Stimulated activated CD4-positive, alpha-beta T cell treated with anti-CD3 and anti-CD28 coated beads, Interleukin-15, amount 100 ng/mL, for 48 hours (primary cell): ENCODE results near the gene HIRIP3.
A peak's percentile ranks its signal among the peaks of the same experiment; 100 is the strongest.
"Not testable (repeated sequence)": the region's sequence is repeated elsewhere in the genome, so short reads cannot be mapped to it uniquely, and the experiment has no call there.

Experiments used
- DNase-seq, 2 donors: peaks; one replicate each; pipeline ENCODE4 v3.0.0-alpha.2; 2020; ENCODE audit warnings: low read depth in 2 of 2

The HIRIP3 gene, protein sequence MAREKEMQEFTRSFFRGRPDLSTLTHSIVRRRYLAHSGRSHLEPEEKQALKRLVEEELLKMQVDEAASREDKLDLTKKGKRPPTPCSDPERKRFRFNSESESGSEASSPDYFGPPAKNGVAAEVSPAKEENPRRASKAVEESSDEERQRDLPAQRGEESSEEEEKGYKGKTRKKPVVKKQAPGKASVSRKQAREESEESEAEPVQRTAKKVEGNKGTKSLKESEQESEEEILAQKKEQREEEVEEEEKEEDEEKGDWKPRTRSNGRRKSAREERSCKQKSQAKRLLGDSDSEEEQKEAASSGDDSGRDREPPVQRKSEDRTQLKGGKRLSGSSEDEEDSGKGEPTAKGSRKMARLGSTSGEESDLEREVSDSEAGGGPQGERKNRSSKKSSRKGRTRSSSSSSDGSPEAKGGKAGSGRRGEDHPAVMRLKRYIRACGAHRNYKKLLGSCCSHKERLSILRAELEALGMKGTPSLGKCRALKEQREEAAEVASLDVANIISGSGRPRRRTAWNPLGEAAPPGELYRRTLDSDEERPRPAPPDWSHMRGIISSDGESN

DNA sequence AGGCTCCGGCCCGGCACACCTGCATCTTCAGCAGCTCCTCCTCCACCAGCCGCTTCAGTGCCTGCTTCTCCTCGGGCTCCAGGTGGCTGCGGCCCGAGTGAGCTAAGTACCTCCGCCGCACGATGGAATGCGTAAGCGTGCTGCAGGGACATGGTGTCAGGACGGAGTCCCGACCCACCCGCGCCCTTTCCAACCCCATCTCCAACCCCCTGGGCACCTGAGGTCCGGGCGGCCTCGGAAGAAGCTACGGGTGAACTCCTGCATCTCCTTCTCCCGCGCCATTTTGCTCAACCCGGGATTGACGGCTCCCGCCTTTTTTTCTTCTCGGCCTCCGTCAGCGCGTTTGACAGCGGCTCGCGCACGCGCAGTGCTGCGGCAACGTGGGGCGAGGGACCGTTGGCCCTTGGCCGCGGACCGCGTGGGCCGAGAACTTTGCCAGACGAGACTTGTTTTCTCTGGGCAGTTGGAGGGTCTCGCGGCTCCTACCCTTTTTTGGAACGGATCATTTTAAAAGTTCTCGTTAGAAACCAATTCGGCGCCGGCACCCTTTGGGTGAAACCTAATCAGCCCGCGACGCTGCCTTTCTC lies at the start of gene HIRIP3:
Gene HIRIP3, minus strand, starts transcription at position 294 of the 587 bp plus-strand sequence. Its CDS starts 12 bp downstream, at position 282.
- peak; percentile 82 to 87 for DNase-seq

DNA sequence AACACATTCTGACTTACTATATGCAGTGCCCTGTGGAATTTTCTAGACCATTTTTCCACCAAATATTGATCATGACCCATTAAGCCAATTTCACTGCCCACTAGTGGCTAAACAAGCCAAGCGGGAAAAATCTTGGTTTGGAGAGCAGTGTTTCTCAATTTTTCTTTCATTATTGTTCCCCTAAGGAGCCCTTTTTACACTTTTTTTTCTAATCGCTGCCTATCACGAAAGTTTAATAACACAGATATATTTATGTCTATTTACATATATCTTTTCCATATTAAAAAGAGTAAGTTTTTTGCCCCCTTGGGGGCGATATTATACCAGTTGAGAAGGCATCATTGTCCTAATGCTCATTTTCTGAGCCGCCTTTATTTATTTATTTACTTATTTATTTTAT lies 46.4 kb upstream of the HIRIP3 start:
- DNase-seq: no peak

DNA sequence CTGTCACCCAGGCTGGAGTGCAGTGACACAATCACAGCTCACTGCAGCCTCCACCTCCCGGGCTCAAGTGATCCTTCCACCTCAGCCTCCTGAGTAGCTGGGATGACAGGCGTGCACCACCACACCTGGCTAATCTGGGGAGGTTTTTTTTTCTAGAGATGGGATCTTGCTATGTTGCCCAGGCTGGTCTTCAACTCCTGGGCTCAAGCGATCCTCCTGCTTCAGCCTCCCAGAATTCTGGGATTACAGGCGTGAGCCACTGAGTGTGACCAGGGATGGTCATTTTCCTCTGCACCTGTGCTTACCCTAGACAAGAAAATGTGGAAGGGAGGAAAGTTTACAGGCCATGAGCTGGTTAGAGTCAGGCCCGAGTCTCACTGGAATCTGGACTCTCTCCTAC lies 45.3 kb upstream of the HIRIP3 start:
- not testable (repeated sequence) for DNase-seq

DNA sequence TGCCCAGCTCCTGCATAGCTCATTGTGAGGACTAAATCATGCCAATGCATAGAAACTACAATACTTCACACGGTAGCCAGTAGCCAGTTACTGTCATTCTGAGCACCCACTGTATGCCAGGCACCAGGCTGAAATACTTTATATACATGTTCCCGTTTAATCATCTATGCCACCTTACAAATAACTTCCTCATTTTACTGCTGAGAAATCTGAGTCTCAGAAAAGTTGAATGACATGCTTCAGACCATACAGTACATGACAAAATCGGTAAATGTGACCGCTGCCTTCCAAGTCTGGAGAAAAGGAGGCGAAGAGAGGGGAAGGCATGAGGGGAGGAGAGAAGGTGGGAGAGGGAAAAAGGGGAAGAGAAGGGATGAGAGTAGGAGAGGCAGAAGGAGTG lies 44.8 kb upstream of the HIRIP3 start:
- DNase-seq: no peak

DNA sequence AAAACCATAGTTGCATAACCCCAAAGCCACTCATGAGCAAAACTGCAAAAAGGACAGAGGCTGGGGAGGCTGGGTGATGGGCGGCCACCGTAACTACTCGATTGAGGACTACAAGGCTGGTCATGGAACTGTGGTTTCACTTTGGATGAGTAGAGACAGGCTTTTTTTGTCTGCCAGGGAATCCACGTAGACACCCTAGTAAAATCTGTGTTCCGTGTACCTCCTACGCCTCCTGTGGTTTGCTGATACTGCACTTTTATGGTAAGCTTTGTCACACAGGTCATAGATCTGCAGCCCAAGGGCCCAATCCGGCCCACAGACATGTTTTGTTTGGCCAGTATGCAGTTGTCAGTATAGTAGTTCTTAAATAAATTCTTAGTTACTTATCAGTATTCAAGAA lies 37.9 kb upstream of the HIRIP3 start:
- DNase-seq: peak in 1 of 2 donors; percentile 26

DNA sequence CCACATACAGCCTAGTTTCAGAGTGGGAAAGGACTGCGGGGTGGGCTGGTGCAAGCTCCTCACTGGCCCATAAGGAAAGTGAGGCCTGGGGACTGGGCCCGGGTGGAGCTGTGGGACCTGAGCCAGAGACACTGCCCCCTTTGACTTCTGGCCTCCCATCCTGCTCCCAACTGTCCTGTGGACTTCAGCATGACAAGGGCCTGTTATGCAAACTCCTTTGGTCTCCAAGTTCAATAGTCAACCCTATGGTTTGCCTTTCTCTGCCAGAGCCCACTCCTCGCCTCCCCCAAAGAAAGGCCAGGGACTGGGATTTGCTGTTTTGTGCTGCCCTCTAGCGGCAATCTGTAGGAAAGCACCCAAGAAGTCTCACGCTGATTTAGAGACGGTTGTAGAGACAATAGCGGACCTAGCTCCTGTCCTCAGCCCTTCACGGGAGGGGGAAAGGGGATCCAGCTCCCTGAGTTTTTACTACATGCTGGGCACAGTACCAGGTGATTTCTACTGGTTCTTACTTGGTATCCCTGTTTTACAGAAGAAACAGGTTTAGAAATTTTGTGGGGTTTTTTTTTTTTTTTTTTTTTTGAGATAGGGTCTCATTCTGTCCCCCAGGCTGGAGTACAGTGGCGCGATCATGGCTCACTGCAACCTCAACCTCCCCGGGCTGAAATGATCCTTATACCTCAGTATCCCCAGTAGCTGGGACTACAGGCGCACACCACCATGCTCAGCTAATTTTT lies 36.8 kb upstream of the HIRIP3 start:
- peak in 1 of 2 donors; percentile 44 for DNase-seq

DNA sequence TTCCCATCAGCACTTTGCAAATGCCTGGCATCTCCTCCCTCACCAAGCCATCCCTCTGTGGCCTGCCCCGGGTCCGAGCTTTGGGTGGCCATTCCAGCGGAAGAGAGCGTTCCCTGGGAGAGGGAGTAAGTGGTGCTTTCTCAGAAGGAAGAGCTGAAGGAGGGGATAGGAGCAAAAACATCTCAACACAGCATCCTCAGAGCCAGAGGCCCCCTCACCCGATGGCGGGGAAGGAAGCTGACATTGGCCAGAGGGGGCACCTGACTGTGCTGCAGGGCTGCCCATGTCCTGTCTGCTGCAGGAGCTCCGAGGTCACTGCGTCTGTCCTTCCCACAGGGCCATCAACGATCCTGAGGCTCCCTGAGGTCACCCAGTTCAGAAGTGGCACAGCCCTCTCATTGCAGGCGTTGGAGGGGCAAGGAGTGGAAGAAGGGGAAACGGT lies 36.1 kb upstream of the HIRIP3 start:
- DNase-seq: no peak

DNA sequence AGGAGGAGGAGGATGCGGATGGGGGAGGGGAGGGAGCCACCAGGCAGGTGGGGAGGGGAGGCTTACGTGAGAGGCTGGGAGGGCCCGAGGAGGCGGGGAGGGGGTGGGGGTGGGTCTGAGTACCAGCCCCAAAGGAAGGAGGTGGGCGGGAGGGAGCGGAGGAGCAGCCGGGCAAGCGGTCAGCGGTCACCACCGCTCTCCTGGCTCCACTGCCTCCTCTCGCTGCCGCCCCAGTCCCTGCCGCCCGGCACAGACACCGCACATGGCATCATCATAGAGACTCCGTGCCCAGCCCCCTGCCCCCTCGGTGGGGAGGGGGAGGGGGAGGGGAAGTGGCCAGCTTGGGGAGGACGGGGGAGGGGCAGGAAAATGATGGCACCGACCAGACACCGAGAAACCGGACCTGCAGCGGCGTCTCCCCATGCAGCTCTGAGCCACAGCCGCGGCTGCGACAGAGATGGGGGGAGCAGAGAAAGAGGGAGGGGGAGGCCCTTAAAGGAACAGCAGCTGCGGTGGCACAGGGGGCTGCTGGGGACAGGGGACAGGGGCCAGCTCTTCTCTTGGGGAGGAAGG lies 35.5 kb upstream of the HIRIP3 start, which contains the start of gene TLCD3B:
Gene TLCD3B, minus strand, starts transcription at position 431 of the 573 bp plus-strand sequence. CDS start 744 bp downstream, outside the sequence.
- no peak for DNase-seq

DNA sequence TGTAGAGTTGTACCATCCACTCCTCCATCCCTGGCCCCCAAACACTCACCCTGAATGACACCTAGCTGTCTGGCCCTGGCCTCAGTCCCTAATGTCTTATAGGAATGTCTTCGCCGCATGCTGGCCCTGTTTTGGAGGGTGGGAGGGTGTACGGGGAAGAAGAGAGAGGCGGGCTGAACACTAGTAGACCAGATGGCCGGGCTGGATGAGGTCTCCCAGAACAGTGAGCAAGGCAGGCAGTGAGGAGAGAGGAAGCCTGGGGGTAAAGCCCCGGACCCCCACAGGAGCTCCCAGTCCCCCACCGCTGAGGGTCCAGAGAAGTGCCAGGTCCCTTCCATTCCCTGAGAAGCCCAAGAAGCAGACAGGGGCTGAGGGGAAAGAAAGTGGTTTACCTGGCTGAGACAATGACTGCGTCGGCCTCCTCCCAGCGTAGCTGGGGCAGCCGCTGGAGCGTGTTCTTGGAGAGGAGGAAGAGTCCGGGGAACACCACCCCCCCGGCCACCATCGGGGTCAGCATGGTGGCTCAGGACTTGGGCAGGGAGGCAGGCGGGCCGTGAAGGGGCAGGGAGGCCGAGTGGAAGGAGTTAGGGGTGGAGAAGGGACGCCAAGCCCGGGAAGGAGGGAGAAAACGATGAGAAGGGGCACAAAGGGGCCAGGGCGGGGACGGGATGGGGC lies 34.7 kb upstream of the HIRIP3 start:
- no peak for DNase-seq

DNA sequence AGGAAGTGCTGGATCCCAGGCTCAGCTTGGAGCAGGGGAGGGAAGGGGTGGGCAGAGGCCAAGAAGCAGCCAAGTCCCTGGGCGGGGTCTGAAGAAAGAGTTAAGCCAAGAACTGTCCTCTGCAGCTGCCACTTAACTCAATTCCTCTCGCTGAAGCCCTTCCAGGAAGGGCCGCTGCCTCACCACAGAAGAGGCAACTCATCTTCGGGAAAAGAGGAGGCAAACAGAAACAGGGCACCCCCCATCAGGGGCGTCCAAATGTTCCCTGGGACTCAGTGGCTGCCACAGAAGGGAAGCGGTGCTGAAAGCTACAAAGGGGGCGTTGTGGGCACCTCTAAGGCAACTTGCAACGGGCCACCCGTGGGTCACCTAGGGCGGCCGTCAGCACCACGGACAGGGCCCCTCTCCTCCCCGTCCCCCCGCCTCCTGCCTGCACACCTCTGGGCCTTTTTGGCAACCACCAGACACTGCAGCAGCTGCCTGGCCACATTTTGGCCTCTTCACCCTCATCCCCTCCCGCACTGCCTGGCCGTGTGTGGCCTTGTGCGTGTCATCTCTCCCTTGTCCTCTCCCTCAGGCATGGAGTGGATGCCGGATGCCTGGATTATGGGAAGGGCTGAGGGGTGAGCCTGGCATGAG lies 33.1 kb upstream of the HIRIP3 start:
- no peak for DNase-seq

DNA sequence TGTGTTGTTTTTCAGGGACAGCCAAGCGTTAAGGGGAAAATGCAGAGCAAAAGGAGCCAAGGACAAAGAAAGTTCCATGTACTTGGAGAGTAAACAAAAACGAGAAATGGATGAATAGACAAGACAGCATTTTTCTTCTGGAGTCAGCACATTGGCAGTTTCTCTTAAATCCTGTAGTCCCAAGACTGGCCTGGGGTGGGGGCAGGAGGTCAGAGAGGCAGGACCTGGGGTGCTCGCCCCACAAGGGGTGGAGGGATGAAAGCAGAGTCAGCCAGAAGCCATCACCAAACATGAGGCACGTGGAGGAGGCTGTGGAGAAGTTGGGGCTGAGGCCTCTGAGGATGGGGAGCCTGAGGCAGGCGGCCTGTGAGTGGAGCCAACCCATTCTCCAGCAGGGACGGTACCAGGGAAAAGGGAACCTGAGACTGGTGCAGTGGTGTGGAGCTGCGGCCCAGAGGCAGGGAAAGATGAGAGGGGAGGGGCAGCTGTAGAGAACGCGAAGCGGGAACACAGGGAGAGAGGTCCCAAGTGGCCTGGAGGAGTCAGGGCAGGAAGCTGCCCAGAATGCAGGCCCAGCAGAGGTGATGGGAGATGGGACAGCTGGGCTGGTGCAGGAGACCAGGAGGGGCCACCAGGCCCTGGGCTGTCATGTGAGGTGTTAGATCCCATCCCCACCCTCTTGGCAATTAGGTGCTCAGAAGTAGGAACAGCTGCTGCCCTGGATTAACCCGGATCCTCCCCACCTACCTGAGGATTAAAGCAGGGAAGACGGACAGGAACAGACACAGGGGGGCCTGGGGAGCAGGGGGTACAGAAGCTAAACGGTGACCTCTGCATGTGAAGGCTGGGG lies 32.4 kb upstream of the HIRIP3 start:
- no peak for DNase-seq

DNA sequence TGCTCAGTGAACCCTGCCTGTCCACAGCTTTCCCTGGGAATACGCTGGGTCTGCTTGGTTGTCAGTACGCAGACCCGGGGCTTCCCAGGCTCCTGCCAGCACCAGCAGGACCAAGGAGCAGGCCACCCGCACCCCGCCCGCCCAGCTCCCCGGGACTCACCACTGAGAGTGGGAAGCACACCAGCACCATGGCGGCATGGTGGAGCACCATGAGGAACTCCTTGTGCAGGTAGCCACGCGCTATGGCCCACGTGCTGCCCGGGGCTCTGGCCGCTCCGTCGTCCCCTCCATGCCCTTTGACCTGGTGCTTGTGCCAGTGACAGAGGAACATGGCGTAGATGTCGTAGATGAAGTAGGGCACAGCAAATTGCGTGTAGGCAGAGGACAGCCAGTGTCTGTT lies 31.0 kb upstream of the HIRIP3 start:
- DNase-seq: no peak

DNA sequence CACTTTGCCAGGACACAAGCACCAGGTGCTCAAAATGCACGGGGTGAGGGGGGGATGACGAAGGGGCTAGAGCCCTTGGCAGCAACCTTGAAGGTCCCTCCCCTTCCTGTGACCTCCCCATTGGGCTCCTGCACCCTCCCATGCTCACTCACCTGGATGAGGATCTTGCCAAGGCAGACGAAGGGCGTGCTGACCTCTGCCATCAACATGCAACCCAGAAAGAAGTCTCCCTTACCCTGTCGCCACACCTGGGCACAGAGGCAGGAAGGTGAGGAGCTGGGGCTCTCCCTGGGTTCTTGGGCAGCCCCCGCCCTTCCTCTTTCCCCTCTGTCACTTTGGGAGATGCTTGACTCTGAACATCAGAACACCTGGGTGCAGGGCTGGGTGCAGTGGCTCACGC lies 30.2 kb upstream of the HIRIP3 start:
- no peak for DNase-seq

DNA sequence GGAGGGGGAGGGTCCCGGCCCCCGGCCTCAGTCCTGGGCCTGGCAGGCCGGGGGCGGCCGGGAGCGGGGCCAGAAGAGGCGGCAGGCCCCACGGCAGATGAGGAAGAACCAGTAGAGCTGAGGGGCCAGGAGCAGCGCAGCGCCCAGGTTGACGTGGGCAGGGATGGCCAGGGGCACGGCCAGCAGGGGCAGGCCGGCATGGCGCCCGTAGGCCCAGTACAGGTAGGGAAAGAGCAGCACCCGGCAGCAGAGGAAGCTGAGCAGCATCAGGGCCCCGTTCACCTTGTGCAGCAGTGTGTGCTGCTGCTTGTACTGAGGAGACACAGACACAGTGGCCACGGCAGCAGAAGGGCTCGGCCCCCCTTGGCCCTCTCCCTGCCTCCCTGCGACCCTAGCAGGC lies 29.7 kb upstream of the HIRIP3 start:
- DNase-seq: no peak

DNA sequence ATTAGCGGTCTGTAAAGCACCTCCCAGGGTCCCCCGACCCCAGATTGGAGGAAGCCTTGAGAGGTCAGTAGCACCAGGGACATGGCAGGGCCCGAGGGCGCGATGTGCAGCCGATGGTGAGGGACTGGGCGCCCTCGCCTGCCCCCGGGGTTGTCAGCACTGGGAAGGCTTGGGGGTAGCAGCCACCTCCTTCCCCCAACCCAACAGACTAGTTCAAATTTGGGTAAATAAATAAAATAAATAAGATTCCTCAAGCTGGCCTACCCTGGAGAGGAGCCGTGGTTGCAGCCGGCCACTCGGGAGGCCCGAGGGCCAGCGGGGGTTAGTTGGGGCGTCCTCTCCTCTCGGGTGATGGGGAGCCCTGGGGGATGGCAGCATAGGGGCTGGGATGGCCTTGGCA lies 29.0 kb upstream of the HIRIP3 start:
- no peak for DNase-seq

DNA sequence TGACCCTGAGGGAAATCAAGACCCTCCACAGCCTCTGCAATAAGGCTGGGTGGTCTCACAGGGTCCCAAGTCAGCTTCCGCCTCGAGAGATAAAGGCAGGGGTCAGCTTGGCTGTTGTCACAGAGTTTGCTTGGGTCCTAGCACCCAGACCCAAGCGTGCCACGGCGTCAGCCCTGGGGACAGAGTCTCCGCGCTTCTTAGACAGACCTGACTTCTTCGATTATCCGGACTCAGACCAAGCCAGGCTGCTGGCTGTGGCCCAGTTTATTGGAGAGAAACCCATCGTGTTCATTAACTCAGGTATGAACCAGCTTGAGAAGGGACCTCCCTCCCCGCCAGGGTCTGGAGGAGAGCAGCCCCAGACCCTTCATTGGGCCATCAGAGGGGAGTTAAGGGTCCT lies 28.2 kb upstream of the HIRIP3 start:
- DNase-seq: no peak

DNA sequence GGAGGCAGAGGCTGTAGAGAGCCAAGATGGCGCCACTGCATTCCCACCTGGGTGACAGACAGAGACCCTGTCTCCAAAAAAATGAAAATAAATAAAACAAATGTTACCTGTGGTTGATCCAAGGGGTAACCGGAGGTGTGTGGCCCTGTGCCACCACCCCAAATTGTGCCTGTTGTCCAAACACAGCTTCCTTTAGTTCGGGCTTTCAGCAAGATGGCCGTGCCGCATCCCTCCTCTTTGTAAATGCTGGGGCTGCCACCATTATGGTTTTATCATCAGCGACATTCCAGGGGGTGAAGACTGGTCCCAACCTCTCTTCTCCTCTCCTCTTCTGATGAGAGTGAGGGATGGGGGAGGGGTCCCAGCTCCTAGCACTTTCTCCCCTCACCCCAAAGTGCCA lies 27.5 kb upstream of the HIRIP3 start, which contains the start of gene C16orf92:
Gene C16orf92, plus strand, starts transcription at position 312 of the 400 bp plus-strand sequence. CDS start 143 bp downstream, outside the sequence.
- DNase-seq: no peak

DNA sequence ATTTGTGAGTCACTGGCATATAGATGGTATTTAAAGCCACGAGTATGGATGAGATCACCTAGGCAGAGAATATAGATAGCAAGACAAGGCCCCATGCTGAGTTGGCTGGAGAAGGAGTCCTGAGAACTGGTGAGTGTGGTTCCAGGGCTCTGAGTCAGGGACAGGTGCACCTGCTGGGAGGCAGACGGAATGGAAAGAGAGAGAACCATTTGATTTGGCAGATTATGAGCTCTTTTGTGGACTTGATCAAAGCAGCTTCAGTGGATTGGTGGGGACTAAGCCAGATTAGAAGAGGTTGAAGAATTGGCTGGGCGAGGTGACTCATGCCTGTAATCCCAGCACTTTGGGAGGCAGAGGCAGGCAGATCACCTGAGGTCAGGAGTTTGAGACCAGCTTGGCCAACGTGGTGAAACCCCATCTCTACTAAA lies 23.3 kb upstream of the HIRIP3 start:
- no peak for DNase-seq

DNA sequence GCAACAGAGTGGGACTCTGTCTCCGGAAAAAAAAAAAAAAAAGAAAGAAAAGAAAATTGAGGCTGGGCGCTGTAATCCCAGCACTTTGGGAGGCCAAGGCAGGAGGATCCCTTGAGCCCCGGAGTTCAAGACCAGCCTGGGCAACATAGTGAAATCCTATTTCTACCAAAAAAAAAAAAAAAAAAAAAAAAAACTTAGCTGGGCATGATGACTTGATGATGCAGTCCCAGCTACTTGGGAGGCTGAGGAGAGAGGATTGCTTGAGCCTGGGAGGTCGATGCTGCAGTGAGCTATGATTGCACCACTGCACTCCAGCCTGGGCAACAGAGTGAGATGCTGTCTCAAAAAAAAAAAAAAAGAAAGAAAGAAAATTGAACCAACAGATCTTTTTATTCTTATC lies 22.5 kb upstream of the HIRIP3 start:
- not testable (repeated sequence) for DNase-seq

DNA sequence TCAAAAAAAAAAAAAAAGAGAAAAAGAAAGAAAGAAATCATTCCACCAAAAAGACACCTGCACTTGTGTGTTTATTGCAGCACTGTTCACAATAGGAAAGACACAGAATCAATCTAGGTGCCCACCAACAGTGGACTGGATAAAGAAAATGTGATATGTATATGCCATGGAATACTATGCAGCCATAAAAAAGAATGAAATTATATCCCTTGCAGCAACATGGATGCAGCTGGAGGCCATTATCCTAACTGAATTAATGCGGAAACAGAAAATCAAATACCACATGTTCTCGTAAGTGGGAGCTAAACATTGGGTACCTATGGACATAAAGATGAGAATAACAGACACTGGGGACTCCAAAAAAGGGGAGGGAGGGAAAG lies 21.9 kb upstream of the HIRIP3 start:
- no peak for DNase-seq
